SH-SY5Y (cell line): Measurements from ENCODE around the gene TEAD1.
A peak's percentile ranks its signal among the peaks of the same experiment; 100 is the strongest.

ENCODE experiments used
- GATA2 ChIP-seq: IDR thresholded peaks from 2 replicates; pipeline ENCODE4 v1.6.1; 2011; ENCODE audit warnings: mild to moderate bottlenecking, low read depth, low read length
- GATA3 ChIP-seq: IDR thresholded peaks from 2 replicates; pipeline ENCODE4 v1.6.1; 2011; ENCODE audit warnings: low read depth, mild to moderate bottlenecking, low read length, moderate library complexity

GRCh38 chr11:12728417-12728816 is 54.2 kb downstream of the TEAD1 start:
- TF ChIP-seq GATA2 (peak; percentile 86), GATA3 (peak; percentile 63)
